HFF-Myc (cell line): ENCODE results near the gene MYH6.

ENCODE experiments used
- DNase-seq: peaks from one replicate; pipeline ENCODE4 v3.0.0-alpha.2; 2011; ENCODE audit warnings: low read depth; ENCODE audit errors: extremely low read depth
- H3K4me3 ChIP-seq: replicated peaks from 2 replicates; pipeline ENCODE4 v1.5.1; 2011; ENCODE audit warnings: low read depth, mild to moderate bottlenecking, control low read depth, low read length
- CTCF ChIP-seq: IDR thresholded peaks from 2 replicates; pipeline ENCODE4 v1.5.1; 2012; ENCODE audit warnings: mild to moderate bottlenecking, low read depth, low read length, control low read depth; ENCODE audit errors: missing control alignments

The MYH6 gene

GRCh38 chr14:23414254-23414653 lies 6.2 kb upstream of the MYH6 start:
- TF ChIP-seq CTCF: no peak
- DNase-seq: no peak
- no peak overlapping the region for H3K4me3 ChIP-seq

- no peak overlapping the region for H3K4me3 ChIP-seq
- no peak for TF ChIP-seq CTCF
- no peak for DNase-seq
Measured at GRCh38 chr14:23413681-23414080, 5.6 kb upstream of the MYH6 start.

DNA sequence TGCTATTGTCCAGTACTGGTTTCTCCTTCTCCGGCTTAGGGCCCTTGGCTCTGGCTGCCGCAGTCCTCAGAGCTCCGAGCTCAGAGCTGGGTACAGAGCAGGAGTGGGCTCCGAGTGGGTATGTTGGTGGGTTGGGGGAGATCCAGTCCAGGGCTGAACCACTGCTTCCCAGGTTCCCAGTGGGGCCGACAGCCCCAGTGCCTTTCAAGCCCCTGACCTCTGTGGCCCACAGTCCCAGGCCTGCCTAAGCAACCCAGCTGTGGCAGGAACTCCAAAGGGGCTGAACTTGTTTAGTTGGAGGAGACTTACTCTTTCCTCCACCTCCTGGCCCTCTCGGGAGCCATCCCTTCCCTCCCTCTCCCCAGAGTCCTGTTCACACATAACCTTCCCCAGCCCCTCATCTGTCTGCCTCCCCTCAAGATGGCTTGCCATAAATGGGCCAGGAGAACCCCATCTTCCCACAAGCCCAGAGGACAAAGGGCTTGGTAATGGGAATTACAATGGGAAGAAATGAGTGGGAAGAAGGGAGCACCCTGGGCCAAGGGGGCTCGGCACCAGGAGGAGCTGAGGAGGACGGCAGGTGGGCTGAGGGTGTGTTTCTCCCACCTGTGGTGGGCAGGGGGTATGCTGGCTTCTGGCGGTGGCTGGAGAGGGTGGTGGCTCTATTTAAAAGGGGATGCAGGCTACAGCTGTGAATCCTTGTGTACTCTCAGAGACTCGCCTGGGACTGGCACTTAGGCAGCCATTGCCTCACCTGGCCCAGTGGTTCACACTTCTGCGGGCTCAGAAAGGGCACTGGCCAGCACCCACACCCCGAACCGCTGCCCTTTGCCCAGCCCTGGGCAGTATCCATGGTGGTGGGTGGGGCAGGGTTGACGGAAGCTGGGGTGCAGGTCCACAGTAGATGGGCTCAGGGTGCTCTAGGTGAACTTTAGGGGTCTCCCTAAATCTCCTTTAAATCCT lies 3.8 kb upstream of the MYH6 start:
- H3K4me3 ChIP-seq: no peak overlapping the region
- TF ChIP-seq CTCF: no peak

DNA sequence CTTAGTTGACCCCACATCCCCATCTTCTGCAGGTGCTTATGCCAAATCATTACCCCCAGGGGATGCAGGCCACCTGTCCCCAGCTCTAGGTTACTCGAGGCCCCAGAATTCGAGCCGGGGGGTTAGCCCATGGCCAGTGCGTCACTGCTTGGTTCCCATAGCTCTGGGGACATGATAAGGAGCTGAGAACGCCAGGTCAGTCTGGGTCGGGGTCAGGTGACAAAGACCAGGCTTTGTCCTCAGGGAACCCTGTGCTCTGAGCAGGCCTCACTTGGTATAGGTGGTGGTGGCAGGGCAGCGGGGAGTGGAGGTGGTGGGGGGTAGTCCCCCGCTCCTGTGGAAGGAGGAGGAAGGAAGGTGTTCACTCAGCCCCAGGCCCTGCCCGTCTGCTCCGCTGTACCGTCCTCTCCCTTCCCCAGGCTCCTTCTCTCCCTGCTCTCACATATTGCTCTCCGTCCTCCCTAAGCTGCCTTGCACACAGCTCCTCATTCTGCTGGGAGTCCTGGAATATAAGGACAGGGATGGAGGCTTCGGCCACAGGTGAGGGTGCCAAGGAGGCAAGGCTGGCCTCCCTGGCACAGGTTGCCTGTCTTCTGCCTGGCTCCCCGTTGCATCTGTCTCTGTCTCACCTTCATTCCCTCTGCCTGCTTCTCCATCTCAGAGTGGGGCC lies 2.0 kb upstream of the MYH6 start:
- H3K4me3 ChIP-seq: no peak overlapping the region
- no peak for DNase-seq
- TF ChIP-seq CTCF: no peak

More for the DNA sequence above, 3.8 kb upstream of the MYH6 start:
- no peak for DNase-seq

DNA sequence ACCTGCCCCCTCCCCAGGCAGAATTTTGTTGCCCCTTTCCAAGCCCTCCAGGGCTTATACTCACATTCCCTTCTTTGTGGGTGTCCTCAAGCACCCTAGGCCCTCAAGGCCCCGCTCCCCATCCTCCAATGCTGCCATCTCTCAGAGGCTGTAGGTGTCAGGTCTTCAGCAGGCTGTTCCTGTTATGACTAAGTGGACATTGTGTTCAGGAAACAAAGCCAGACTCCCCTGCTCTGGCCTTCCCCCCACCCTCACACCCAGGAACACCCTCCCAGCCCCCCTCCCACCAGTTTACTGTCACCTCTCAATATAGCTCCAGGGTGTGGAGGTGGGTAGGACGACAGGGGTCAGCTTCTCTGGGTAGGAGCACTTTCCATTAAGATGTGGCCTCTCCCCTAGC lies 1.4 kb upstream of the MYH6 start:
- DNase-seq: no peak
- no peak for TF ChIP-seq CTCF
- no peak overlapping the region for H3K4me3 ChIP-seq

DNA sequence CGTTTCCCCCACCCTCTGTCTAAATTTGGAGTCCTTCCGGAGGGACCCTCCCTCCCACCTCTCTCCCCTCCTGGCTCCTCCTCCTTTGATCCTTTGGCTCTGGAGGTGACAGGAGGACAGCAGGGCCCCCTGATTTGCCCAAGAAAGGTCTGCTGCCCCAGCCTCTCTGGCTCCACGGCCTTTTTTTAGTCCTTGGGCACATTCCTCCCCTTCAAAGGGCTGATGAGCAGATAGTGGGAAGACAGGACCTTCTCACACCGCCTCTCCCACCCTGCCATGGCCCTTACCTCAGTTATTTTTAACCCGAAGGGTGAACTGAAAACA lies 196 bp upstream of the MYH6 start:
- no peak for TF ChIP-seq CTCF
- no peak for DNase-seq
- H3K4me3 ChIP-seq: no peak overlapping the region
